ENCODE measurements around the gene PTPRD. TPM values are rescaled to one million over a fixed set of nuclear protein-coding genes. Genes with fewer than 3 reads are reported as not detected.

The PTPRD gene
- total RNA-seq, 1 donor from 2014 or later = 139 TPM

DNA sequence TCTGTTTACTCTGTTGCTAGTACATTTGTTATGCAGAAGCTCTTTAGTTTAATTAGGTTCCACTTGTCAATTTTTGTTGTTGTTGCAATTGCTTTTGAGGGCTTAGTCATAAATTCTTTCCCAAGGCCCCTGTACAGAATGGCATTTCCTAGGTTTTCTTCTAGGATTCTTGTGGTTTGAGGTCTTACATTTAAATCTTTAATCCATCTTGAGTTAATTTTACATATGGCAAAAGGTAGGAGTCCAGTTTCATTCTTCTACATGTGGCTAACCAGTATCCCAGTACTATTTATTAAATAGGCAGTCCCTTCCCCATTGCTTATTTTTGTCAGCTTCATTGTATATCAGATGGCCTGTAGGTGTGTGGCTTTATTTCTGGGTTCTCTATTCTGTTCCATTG, 792.4 kb downstream of the PTPRD start:
- TF ChIP-seq CTCF (conservative IDR thresholded peaks at IDR 0.05) = no peak
- Mint-ChIP-seq H3K4me1 (peaks cover 11% of the 10 kb centered on the region), H3K27me3 (ENCODE audit: low read depth) (no peaks in the 10 kb centered on the region), H3K4me3 (no peak overlapping the region), H3K36me3 (ENCODE audit: low read depth) (no peaks in the 10 kb centered on the region), H3K9me3 (peaks cover 4% of the 10 kb centered on the region), H3K27ac (ENCODE audit: unreplicated experiment) (no peak overlapping the region)
- no peak for DNase-seq (ENCODE audit: low read depth, low spot score)

- no peak overlapping the region for H3K4me3 Mint-ChIP-seq
- no peaks in the 10 kb centered on the region for H3K27me3 Mint-ChIP-seq (ENCODE audit: low read depth)
- H3K27ac Mint-ChIP-seq (ENCODE audit: unreplicated experiment) = no peak overlapping the region
- H3K9me3 Mint-ChIP-seq = peaks cover 4% of the 10 kb centered on the region
- DNase-seq (ENCODE audit: low read depth, low spot score) = no peak
- no peaks in the 10 kb centered on the region for H3K36me3 Mint-ChIP-seq (ENCODE audit: low read depth)
- no peak for TF ChIP-seq CTCF (conservative IDR thresholded peaks at IDR 0.05)
- peaks cover 11% of the 10 kb centered on the region for H3K4me1 Mint-ChIP-seq
Measured at GRCh38 chr9:9819886-9820285, 792.9 kb downstream of the PTPRD start.

GRCh38 chr9:9817176-9817575, 795.6 kb downstream of the PTPRD start:
- H3K9me3 Mint-ChIP-seq = peaks cover 2% of the 10 kb centered on the region
- no peaks in the 10 kb centered on the region for H3K36me3 Mint-ChIP-seq (ENCODE audit: low read depth)
- no peak overlapping the region for H3K27ac Mint-ChIP-seq (ENCODE audit: unreplicated experiment)
- H3K4me3 Mint-ChIP-seq = no peak overlapping the region
- peaks cover 11% of the 10 kb centered on the region for H3K4me1 Mint-ChIP-seq
- no peak for TF ChIP-seq CTCF (conservative IDR thresholded peaks at IDR 0.05)
- no peaks in the 10 kb centered on the region for H3K27me3 Mint-ChIP-seq (ENCODE audit: low read depth)
- no peak for DNase-seq (ENCODE audit: low read depth, low spot score)

DNA sequence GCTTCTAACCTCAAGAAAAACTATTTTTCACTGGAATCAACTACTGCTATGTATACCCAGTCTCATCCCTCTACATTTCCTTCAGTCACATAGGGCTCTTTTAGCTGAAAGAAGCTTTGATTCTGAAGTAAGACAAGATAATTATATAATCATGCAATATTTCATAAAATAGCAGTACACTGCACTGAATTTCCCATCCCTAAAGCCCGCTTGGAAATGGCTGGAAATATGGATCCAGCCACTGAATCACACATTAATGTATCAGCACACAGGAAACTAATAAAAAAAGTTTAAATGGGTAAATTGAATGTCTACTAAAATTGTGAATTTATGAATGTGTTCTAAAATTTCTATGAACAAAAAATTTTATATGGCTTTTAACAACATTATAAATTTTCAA, 808.7 kb downstream of the PTPRD start:
- no peaks in the 10 kb centered on the region for H3K27me3 Mint-ChIP-seq (ENCODE audit: low read depth)
- H3K4me1 Mint-ChIP-seq = peaks cover 6% of the 10 kb centered on the region
- no peak for TF ChIP-seq CTCF (conservative IDR thresholded peaks at IDR 0.05)
- no peaks in the 10 kb centered on the region for H3K36me3 Mint-ChIP-seq (ENCODE audit: low read depth)
- H3K27ac Mint-ChIP-seq (ENCODE audit: unreplicated experiment) = no peak overlapping the region
- DNase-seq (ENCODE audit: low read depth, low spot score) = no peak
- H3K9me3 Mint-ChIP-seq = peaks cover 4% of the 10 kb centered on the region
- no peak overlapping the region for H3K4me3 Mint-ChIP-seq

- no peaks in the 10 kb centered on the region for H3K36me3 Mint-ChIP-seq (ENCODE audit: low read depth)
- no peaks in the 10 kb centered on the region for H3K9me3 Mint-ChIP-seq
Measured at GRCh38 chr9:9799287-9799686, 813.5 kb downstream of the PTPRD start.

More at GRCh38 chr9:9799287-9799686, 813.5 kb downstream of the PTPRD start:
- H3K4me3 Mint-ChIP-seq = no peak overlapping the region
- H3K27ac Mint-ChIP-seq (ENCODE audit: unreplicated experiment) = no peak overlapping the region
- H3K4me1 Mint-ChIP-seq = peaks cover 11% of the 10 kb centered on the region
- no peaks in the 10 kb centered on the region for H3K27me3 Mint-ChIP-seq (ENCODE audit: low read depth)
- TF ChIP-seq CTCF (conservative IDR thresholded peaks at IDR 0.05) = no peak
- DNase-seq (ENCODE audit: low read depth, low spot score) = no peak

All from neural crest cell (in vitro differentiated cells).